Stomach smooth muscle (tissue), 2 donors: ENCODE measurements around the gene CCDC51.

Experiments used
- H3K27ac ChIP-seq: one replicate; pipeline ENCODE4 v1.7.0; 2013; ENCODE audit warnings: mild to moderate bottlenecking, low read length, inconsistent platforms
- H3K27me3 ChIP-seq, 2 donors: one replicate each; pipeline ENCODE4 v1.7.0; 2013; ENCODE audit warnings: low read length in 2 of 2; ENCODE audit not compliant: insufficient read depth in 2 of 2, control insufficient read depth in 1 of 2
- H3K36me3 ChIP-seq, 2 donors: one replicate each; pipeline ENCODE4 v1.7.0; 2013; ENCODE audit warnings: low read length in 2 of 2; ENCODE audit not compliant: control insufficient read depth in 2 of 2, insufficient read depth in 2 of 2
- H3K4me1 ChIP-seq: one replicate; pipeline ENCODE4 v1.7.0; 2013; ENCODE audit warnings: low read length; ENCODE audit not compliant: control insufficient read depth, insufficient read depth
- H3K4me3 ChIP-seq, 2 donors: one replicate each; pipeline ENCODE4 v1.7.0; 2013; ENCODE audit warnings: low read length in 2 of 2
- H3K9ac ChIP-seq, 2 donors: one replicate each; pipeline ENCODE4 v1.7.0; 2013; ENCODE audit warnings: low read length in 2 of 2, mild to moderate bottlenecking in 1 of 2
- H3K9me3 ChIP-seq, 2 donors: one replicate each; pipeline ENCODE4 v1.7.0; 2013; ENCODE audit warnings: low read length in 2 of 2; ENCODE audit not compliant: control insufficient read depth in 2 of 2
- donor health status: healthy.
- donor health status: Pancreatic carcinoma.

CCDC51 gene

DNA sequence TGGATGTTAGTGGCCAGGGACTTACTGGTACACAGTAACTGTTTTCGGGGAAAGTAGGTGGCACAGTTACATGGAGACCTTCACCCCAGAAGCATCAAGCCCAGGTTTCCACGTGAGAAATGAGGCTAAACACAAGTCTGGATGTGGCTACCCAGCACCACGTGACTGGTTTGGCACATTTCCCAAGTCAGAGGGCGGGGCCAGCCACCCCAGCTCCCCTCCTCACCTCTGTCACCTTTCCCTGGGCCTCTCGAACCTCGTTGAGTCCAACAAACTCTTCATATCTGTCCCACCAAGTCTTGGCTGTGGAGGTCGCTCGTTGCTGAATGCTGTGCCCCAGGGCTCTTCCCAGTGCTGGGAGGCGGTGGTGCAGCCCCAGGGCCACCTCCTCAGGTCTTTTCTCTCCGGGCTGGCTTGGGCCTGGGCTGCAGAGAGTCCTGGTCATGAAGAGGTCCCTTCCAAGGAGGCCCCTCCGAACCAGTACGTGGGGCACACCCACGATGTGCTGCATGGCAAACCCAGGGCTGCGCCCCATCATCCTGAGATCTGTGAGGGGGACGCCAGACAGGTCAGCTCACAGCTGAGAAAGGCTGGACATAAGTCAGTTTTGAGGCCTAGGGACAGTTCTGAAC lies 5.2 kb downstream of the CCDC51 start:
- Histone ChIP-seq H3K9ac (peak overlapping the region in 1 of 2 donors; percentile 51), H3K27ac (peak overlapping the region; percentile 70), H3K4me3 (no peak overlapping the region), H3K36me3 (peaks cover 12 to 15% of the 10 kb centered on the region in 2 donors), H3K9me3 (no peaks in the 10 kb centered on the region), H3K4me1 (peaks cover 64% of the 10 kb centered on the region), H3K27me3 (no peaks in the 10 kb centered on the region)

DNA sequence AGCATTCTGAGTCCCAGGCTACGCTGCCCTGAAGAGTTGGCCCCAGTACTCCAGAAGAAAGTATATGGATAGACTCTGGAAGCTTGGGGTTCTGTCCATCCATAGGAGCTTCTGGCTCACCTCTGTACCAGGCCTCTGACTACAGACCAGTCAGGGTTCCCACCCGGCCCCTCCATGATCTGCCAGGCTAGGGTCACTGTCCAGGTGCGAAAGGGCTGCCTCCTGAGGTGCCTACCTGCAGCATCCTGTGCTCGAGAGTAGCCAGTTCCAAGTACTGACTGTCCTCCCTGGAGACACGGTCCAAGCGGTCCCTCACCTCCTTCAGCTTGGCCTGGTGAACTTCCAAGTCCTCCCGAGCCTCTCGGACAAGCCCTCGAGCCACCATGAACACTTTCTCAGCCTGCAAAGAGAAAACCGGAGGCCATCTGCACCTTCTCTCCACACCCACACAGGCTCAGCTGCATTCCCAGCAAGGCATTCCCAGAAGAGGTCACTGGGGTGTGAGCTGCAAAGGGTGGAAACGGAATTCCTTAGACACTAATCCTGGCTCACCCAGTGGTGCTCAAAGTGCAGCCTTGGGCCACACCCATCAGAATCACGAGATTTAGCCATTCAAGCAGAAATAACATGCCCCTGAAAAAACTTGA lies 6.3 kb downstream of the CCDC51 start:
- Histone ChIP-seq H3K4me1 (peaks cover 54% of the 10 kb centered on the region), H3K27me3 (no peaks in the 10 kb centered on the region), H3K36me3 (peaks cover 12 to 15% of the 10 kb centered on the region in 2 donors), H3K9me3 (no peaks in the 10 kb centered on the region), H3K27ac (peak overlapping the region; percentile 70), H3K9ac (no peak overlapping the region), H3K4me3 (peak overlapping the region in 1 of 2 donors; percentile 40)

DNA sequence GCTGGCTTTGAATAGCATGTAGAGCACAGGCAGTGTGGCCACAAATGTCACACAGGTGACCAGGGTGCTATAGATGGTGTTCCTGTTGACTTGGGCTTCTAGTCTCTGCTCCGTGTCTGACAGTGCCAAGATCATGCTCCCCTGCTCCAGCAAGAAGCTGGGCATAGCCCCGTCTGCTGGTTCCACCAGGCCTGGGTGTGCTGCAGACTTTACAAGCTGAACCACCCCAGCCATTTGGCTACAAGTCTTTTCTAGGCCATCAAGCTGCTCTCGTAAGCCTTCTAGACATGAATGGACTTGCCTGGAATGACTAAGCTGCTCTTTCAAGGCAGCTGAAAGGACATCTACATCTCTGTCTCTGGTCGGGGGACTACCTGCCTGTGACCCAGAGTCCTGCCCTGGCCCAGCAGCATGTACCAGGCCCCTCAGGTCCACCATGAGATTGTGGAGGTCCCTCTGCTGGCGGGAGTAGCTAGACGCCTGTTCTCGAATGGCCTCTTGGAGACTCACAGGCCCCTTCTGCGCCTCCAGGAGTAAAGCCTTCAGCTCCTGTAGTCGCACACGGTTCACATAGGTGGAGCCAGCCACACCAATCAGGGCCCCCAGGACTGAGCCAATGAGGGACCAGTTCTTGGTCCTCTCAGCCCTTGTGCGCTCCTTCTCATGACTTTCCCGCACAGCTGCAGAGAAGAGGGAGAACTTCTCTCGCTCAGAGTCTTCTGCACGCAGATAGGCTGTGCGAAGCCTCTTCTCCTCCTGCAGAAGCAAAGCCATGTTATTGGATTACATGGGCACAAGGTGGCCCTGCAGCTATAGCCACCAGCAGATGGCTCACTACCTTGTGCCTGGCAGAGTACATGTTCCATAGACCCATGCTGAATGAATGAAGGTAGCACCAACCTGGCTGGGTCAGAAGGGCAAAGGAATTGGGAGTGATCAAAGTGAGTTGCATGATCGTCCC lies 7.2 kb downstream of the CCDC51 start:
- peak overlapping the region in 1 of 2 donors; percentile 40 for H3K4me3 ChIP-seq

DNA sequence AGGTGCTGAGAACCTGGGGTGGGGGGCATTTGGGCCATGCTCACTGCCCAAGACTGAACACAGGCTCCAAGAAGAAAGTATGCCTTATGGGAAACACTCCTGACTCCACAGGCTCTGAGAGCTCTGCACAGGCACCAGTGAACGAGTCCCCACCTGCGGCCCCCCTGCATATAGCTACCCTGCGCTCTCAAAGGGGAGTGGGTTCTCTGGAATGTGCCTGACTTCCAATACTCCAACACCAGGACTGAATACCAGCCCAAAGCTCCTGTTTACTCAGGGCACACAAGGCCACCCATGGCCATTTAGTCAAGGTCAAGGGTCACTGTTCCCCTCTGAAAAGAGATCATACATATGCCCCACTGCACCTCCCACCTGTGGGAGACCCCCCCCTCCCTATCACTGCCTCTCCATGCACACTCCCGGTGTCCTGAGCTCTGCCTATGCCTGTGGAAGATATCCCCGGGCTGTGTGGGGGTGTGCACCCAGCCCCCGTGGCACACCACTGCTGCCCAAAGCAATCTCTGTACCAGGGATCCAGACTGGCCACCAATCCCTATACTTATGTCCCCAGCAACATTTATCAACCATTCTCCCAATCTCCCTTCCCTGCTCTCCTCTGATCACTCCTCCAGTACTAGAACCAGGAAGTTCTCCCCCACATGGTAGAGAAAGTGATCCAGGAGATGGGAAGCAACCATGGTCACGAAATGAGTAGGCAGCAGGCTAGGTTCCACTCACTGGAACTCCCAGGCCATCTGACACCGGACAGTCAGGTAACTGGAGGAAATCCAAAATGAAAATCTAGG lies 8.5 kb downstream of the CCDC51 start:
- Histone ChIP-seq H3K27me3 (no peaks in the 10 kb centered on the region), H3K4me3 (no peak overlapping the region), H3K36me3 (peaks cover 12 to 15% of the 10 kb centered on the region in 2 donors), H3K4me1 (peaks cover 74% of the 10 kb centered on the region), H3K27ac (peak overlapping the region; percentile 92), H3K9me3 (no peaks in the 10 kb centered on the region), H3K9ac (no peak overlapping the region)

More for the DNA sequence above, 7.2 kb downstream of the CCDC51 start:
- H3K9ac ChIP-seq = no peak overlapping the region
- H3K27me3 ChIP-seq = no peaks in the 10 kb centered on the region
- peaks cover 62% of the 10 kb centered on the region for H3K4me1 ChIP-seq
- no peaks in the 10 kb centered on the region for H3K9me3 ChIP-seq
- H3K27ac ChIP-seq = peak overlapping the region; percentile 92
- peaks cover 12 to 15% of the 10 kb centered on the region in 2 donors for H3K36me3 ChIP-seq

DNA sequence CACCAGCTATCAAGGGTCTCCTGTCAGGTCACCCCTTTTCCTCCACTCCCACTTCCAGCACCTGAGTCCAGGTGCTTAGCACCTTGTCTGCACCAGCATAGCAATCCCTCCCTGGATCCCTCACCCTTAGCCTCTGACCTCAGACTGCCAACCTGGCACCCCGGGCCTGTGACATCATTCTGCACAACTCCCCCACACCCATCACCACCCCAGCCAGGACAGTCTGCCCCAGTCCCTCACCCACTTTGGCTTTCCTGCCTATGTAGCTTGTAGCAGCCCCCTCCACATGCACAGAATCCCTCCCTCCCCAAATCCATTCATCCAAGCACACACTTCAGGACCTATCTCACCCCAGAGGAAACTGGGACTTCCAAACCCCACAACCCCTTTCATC lies 9.2 kb downstream of the CCDC51 start:
- Histone ChIP-seq H3K4me1 (peaks cover 75% of the 10 kb centered on the region), H3K9me3 (no peaks in the 10 kb centered on the region), H3K27me3 (no peaks in the 10 kb centered on the region), H3K9ac (peak overlapping the region; percentile 68 to 76), H3K36me3 (peaks cover 12 to 15% of the 10 kb centered on the region in 2 donors), H3K27ac (peak overlapping the region; percentile 92), H3K4me3 (peak overlapping the region in 1 of 2 donors; percentile 76)

DNA sequence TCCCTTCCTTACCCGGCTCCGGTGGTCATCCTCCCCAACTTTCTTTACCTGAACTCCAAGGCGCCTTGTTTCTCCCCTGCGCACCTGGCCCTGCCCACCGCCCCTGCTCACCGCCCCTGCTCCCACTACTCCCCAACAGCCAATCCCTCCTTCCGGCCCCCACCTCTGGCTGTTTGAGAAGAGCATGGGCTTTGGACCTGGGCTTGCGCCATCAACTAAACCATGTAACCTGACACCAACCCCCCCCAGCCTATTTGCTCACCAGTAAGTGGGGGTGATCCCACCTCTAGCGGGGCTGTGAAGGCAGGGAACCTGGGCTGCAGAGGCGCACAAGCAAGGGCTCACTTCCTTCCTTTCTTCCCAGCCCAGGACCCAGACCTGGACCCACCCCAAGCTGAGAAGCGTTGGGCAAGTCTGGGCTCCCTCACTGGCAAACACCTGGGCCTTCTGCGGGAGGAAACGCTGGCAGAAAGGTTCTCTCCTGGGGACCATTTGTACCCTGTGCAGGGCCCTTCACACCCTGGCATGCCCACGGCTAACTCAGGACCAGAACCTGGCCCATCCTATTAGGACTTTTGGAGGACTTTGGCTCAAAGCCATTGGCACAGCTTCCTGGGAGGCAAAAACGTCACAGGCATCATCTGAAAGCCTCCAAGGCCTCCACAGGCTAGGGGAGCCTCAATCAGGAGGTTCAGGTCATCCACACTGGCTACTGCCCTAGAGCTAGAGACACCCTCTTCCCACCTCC lies 9.8 kb downstream of the CCDC51 start, which contains the start of gene PLXNB1:
TSS of gene PLXNB1 (minus strand) at position 127 of the 748 bp plus-strand sequence. CDS start 5,475 bp downstream, outside the sequence.
- no peaks in the 10 kb centered on the region for H3K9me3 ChIP-seq
- peaks cover 12 to 15% of the 10 kb centered on the region in 2 donors for H3K36me3 ChIP-seq
- peak within 1 kb of the TSS; percentile 75 to 76 for H3K9ac ChIP-seq
- H3K4me3 ChIP-seq = peak within 1 kb of the TSS; percentile 65 to 76
- peak within 1 kb of the TSS; percentile 92 for H3K27ac ChIP-seq
- H3K4me1 ChIP-seq = peaks cover 75% of the 10 kb centered on the region
- H3K27me3 ChIP-seq = no peaks in the 10 kb centered on the region

DNA sequence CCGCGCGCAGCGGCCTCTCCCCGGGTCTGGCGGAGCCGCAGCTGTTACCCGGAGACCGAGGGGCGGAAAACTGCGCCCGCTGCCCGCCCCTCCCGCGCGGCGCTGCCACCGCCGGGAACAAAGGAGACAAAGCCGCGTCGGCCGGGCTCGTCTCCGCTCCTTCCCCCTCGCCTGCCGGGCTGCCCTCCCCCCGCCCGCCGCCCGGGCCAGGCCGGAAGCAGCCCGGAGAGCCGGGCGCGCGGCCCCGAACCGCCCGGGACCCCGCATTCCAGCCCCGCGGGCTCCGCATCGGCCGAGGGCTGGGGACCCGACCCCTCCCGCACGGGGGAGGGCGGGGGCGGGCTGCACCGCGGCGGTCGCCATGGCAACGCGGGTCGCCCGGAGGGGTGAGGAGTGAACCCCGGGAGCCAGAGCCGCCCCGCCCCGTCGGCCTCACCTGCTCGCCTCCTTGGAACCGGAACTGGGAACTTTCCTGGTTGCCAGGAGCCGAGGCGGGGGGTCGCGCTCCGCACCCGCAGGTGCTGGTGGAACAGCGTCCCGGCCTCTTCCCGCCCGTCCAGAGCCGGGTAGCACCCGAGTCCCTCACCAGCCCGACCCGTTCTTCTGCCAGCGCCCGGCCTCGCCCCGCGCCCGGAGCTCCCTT lies 10.5 kb downstream of the CCDC51 start:
- H3K4me3 ChIP-seq = peak overlapping the region; percentile 65 to 76
- peaks cover 12 to 14% of the 10 kb centered on the region in 2 donors for H3K36me3 ChIP-seq
- H3K9ac ChIP-seq = peak overlapping the region; percentile 75 to 76
- H3K4me1 ChIP-seq = peaks cover 75% of the 10 kb centered on the region
- H3K27me3 ChIP-seq = no peaks in the 10 kb centered on the region
- peak overlapping the region; percentile 92 for H3K27ac ChIP-seq
- no peaks in the 10 kb centered on the region for H3K9me3 ChIP-seq

DNA sequence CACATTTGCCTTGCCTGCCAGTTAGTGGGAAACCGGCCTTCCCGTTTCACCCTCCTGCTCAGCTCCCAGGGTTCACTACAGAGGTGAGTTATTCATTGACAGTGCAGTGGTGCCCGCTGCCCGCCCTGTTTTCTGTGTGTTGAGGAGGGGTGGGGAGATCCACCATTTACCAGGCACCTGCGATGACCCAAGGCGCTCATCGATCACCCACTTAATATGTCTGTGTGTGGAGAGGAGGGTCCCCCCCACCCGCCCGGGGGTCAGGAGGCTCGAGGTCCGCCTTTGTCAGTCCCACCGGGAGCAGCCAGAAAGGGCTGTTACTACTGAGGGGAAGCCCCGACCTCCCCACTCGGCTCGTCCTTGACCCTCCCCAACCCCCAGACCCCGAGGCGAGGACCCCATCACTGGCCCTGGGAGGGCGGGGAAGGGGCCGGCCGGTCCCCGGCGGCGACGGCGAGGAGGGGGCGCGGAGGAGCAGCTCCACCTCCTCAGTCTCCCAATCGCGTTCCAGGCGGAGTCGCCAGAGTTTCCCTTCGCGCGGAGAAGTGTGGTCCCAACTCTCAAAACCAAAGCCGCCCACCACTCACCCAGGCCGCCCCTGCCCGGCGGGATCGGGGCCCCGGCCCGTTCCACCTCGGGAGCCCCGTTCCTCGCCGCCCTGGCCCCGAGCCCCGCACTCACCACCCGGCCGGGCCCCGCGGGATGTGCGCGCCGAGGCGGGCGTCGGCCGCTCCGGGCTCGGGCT lies 11.2 kb downstream of the CCDC51 start:
- Histone ChIP-seq H3K9ac (peak overlapping the region; percentile 75 to 76), H3K36me3 (peaks cover 12 to 13% of the 10 kb centered on the region in 2 donors), H3K4me1 (peaks cover 75% of the 10 kb centered on the region), H3K27me3 (no peaks in the 10 kb centered on the region), H3K4me3 (peak overlapping the region; percentile 65 to 76), H3K9me3 (no peaks in the 10 kb centered on the region), H3K27ac (peak overlapping the region; percentile 92)
